Liver (tissue), 9 donors: ENCODE measurements around the gene TLE2. TPM values are rescaled to one million over a fixed set of nuclear protein-coding genes. Genes with fewer than 3 reads are reported as not detected.
"Not testable (repeated sequence)": the region's sequence is repeated elsewhere in the genome, so short reads cannot be mapped to it uniquely, and the experiment has no call there.

ENCODE experiments used
- DNase-seq: peaks from one replicate; pipeline ENCODE4 v3.0.0-alpha.2; 2017; ENCODE audit warnings: low spot score
- H3K27ac ChIP-seq, 2 donors: one replicate each; pipeline ENCODE4 v1.7.0; 2013; ENCODE audit warnings: inconsistent platforms in 2 of 2, low read length in 2 of 2, control low read depth in 1 of 2, low read depth in 1 of 2, mild to moderate bottlenecking in 1 of 2
- H3K27me3 ChIP-seq, 4 donors: one replicate each; pipeline versions ENCODE4 v1.6.1 to v1.7.0; 2013; ENCODE audit warnings: low read length in 3 of 4, inconsistent platforms in 1 of 4, mild to moderate bottlenecking in 1 of 4, moderate library complexity in 1 of 4; ENCODE audit not compliant: control insufficient read depth in 4 of 4, insufficient read depth in 4 of 4
- H3K36me3 ChIP-seq, 4 donors: one replicate each; pipeline versions ENCODE4 v1.6.1 to v1.7.0; 2013; ENCODE audit warnings: low read length in 3 of 4, mild to moderate bottlenecking in 3 of 4, low read depth in 1 of 4, moderate library complexity in 1 of 4; ENCODE audit not compliant: control insufficient read depth in 4 of 4, insufficient read depth in 3 of 4
- H3K4me1 ChIP-seq, 4 donors: one replicate each; pipeline versions ENCODE4 v1.6.1 to v1.7.0; 2013; ENCODE audit warnings: low read length in 3 of 4, mild to moderate bottlenecking in 3 of 4, moderate library complexity in 1 of 4; ENCODE audit not compliant: control insufficient read depth in 4 of 4, insufficient read depth in 4 of 4
- H3K4me3 ChIP-seq, 3 donors: one replicate each; pipeline versions ENCODE4 v1.6.1 to v1.7.0; 2013; ENCODE audit warnings: low read length in 3 of 3, control low read depth in 1 of 3, low read depth in 1 of 3, mild to moderate bottlenecking in 1 of 3
- H3K9ac ChIP-seq, 2 donors: one replicate each; pipeline ENCODE4 v1.7.0; 2013; ENCODE audit warnings: low read length in 2 of 2, mild to moderate bottlenecking in 2 of 2, moderate library complexity in 2 of 2, control low read depth in 1 of 2, low read depth in 1 of 2
- H3K9me3 ChIP-seq, 4 donors: one replicate each; pipeline versions ENCODE4 v1.6.1 to v1.7.0; 2013; ENCODE audit warnings: low read length in 3 of 4; ENCODE audit not compliant: control insufficient read depth in 4 of 4
- EGR1 ChIP-seq, 2 donors: IDR thresholded peaks; 2 replicates each; pipeline ENCODE4 v1.6.1; 2016 to 2018; ENCODE audit warnings: antibody characterized with exemption in 2 of 2, low read depth in 2 of 2
- FOXA1 ChIP-seq: IDR thresholded peaks from 2 replicates; pipeline ENCODE4 v1.6.1; 2016; ENCODE audit warnings: antibody characterized with exemption
- FOXA2 ChIP-seq: IDR thresholded peaks from 2 replicates; pipeline ENCODE4 v1.6.1; 2016; ENCODE audit warnings: antibody characterized with exemption
- GABPA ChIP-seq, 2 donors: IDR thresholded peaks in 1 of 2; conservative IDR thresholded peaks in 1 of 2; 2 replicates each; pipeline ENCODE4 v1.6.1; 2016; ENCODE audit warnings: antibody characterized with exemption in 2 of 2, mild to moderate bottlenecking in 1 of 2, moderate library complexity in 1 of 2
- HNF4A ChIP-seq, 2 donors: conservative IDR thresholded peaks; 2 replicates each; pipeline ENCODE4 v1.6.1; 2016; ENCODE audit warnings: antibody characterized with exemption in 2 of 2, mild to moderate bottlenecking in 2 of 2
- HNF4G ChIP-seq: IDR thresholded peaks from 2 replicates; pipeline ENCODE4 v1.6.1; 2016; ENCODE audit warnings: antibody characterized with exemption
- NR2F2 ChIP-seq: IDR thresholded peaks from 2 replicates; pipeline ENCODE4 v1.6.1; 2016; ENCODE audit warnings: antibody characterized with exemption
- RXRA ChIP-seq, 2 donors: IDR thresholded peaks; 2 replicates each; pipeline ENCODE4 v1.6.1; 2017 to 2018; ENCODE audit warnings: antibody characterized with exemption in 2 of 2, mild to moderate bottlenecking in 1 of 2
- SP1 ChIP-seq: IDR thresholded peaks from 2 replicates; pipeline ENCODE4 v1.6.1; 2018; ENCODE audit warnings: antibody characterized with exemption, mild to moderate bottlenecking
- TAF1 ChIP-seq: conservative IDR thresholded peaks from 2 replicates; pipeline ENCODE4 v1.6.1; 2016; ENCODE audit warnings: antibody characterized with exemption, mild to moderate bottlenecking
- YY1 ChIP-seq: IDR thresholded peaks from 2 replicates; pipeline ENCODE4 v1.6.1; 2016; ENCODE audit warnings: antibody characterized with exemption, mild to moderate bottlenecking
- WGBS: extraction: QIAGEN DNeasy Blood & Tissue Kit; methylation state at CpG from one replicate; pipeline ENCODE4 v1.1.7; 2013; 5-methylcytosine and 5-hydroxymethylcytosine counted together
- polyA plus RNA-seq, 2 donors: library from polyadenylated mRNA; stranded (reverse) in 1 of 2; unstranded in 1 of 2; fragments of 200-250 nt in 1 of 2; fragments of >200 nt in 1 of 2; fragmentation: Nextera tagmentation in 1 of 2; extraction: Ambion mirVana in 1 of 2; gene quantifications; one replicate each; pipeline versions ENCODE4 v1.2.1 to v1.2.3, GENCODE V29; 2013 to 2015
- total RNA-seq, 2 donors: library from RNA; depleted of rRNA; stranded (reverse); fragments of >200 nt; gene quantifications; one replicate each; pipeline ENCODE4 v1.2.3, GENCODE V29; 2014
- TF ChIP-seq, protein P1 (sequence below): IDR thresholded peaks from 2 replicates; pipeline ENCODE4 v1.6.1; 2016; ENCODE audit warnings: antibody characterized with exemption
- TF ChIP-seq, protein P2 (sequence below): IDR thresholded peaks from 2 replicates; pipeline ENCODE4 v1.6.1; 2016; ENCODE audit warnings: antibody characterized with exemption
- TF ChIP-seq, protein P3 (sequence below): IDR thresholded peaks from 2 replicates; pipeline ENCODE4 v1.6.1; 2016; ENCODE audit warnings: antibody characterized with exemption, mild to moderate bottlenecking
- TF ChIP-seq, protein P4 (sequence below): IDR thresholded peaks from 2 replicates; pipeline ENCODE4 v1.6.1; 2016; ENCODE audit warnings: antibody characterized with exemption
- donor health status: healthy.
- donor health status: healthy.
- donor health status: healthy.
- donor health status: healthy.
- donor health status: healthy.

TLE2 gene
- total and polyA plus RNA-seq, 4 donors = 3.6 to 9.3 (median 5.8) TPM

DNA sequence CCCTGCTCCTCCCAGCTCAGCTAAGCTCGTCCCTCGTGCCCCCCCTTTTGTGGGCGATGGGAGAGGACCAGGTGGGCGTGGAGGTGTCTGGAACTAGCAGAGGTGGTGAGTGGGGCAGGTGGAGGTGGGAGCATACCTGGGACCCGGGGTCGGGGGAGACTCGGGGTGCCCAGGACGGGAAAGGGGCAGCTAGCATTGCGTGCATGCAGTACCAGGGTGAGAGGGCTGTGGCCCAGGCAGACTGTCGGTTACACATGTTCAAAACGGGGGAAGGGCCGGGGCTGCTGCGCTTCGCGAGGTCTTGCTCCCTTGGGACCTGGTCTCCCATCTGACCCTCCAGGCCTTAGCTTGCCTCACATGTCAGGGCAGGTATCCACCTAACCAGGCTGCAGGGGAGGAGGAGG is 24.1 kb upstream of the TLE2 start (continued):
- TF ChIP-seq, protein P1, sequence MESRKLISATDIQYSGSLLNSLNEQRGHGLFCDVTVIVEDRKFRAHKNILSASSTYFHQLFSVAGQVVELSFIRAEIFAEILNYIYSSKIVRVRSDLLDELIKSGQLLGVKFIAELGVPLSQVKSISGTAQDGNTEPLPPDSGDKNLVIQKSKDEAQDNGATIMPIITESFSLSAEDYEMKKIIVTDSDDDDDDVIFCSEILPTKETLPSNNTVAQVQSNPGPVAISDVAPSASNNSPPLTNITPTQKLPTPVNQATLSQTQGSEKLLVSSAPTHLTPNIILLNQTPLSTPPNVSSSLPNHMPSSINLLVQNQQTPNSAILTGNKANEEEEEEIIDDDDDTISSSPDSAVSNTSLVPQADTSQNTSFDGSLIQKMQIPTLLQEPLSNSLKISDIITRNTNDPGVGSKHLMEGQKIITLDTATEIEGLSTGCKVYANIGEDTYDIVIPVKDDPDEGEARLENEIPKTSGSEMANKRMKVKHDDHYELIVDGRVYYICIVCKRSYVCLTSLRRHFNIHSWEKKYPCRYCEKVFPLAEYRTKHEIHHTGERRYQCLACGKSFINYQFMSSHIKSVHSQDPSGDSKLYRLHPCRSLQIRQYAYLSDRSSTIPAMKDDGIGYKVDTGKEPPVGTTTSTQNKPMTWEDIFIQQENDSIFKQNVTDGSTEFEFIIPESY = no peak
- TF ChIP-seq HNF4A (conservative IDR thresholded peaks at IDR 0.05) = no peak
- TF ChIP-seq SP1 = no peak
- TF ChIP-seq, protein P2, sequence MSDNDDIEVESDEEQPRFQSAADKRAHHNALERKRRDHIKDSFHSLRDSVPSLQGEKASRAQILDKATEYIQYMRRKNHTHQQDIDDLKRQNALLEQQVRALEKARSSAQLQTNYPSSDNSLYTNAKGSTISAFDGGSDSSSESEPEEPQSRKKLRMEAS = no peak
- TF ChIP-seq FOXA2 = no peak

DNA sequence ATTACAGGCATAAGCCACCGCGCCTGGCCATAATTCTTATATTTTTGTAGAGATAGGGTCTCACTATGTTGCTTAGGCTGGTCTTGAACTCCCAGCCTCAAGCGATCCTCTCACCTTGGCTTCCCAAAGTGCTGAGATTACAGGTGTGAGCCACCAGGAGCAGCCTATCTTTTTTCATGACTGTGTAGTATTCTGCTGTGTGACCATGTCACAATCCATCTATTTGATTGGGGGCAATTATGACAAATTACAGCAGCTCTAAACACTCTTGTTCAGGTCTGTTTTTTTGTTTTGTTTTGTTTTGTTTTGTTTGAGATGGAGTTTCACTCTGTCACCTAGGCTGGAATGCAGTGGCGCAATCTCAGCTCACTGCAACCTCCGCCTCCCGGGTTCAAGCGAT is 20.9 kb upstream of the TLE2 start:
- not testable (repeated sequence) for H3K9me3 ChIP-seq, H3K4me3 ChIP-seq, H3K27ac ChIP-seq, H3K27me3 ChIP-seq, H3K9ac ChIP-seq, H3K4me1 ChIP-seq, DNase-seq
- peaks cover 0 to 12% (median 6%) of the 10 kb centered on the region in 4 donors for H3K36me3 ChIP-seq
- 92% methylated on average over 7 of the region's 7 CpGs for WGBS

DNA sequence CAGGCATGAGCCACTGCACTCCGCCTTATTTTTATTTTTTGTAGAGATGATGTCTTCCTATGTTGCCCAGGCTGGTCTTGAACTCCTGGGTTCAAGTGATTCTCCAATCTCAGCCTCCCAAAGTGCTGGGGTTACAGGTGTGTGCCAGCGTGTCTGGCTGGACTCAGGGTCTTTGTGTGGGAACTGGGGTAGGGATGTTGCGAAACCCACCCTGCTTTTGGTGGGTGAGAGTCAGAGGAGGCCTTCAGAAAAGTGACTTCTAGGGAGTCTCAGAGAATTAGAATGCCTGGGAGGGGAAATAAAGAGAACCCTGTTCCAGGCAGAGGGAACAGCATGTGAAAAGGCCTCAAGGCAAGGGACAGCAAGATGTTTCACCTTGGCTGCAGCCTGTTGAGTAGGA is 20.0 kb upstream of the TLE2 start:
- Histone ChIP-seq H3K4me3 (no peak overlapping the region), H3K4me1 (peaks cover 0 to 5% (median 3%) of the 10 kb centered on the region in 4 donors), H3K27ac (no peak overlapping the region), H3K27me3 (no peaks in the 10 kb centered on the region), H3K9me3 (no peaks in the 10 kb centered on the region), H3K9ac (no peak overlapping the region), H3K36me3 (peaks cover 0 to 5% (median under 1%) of the 10 kb centered on the region in 4 donors)
- WGBS = 95% methylated on average over 3 of the region's 3 CpGs
- TF ChIP-seq, protein P3, sequence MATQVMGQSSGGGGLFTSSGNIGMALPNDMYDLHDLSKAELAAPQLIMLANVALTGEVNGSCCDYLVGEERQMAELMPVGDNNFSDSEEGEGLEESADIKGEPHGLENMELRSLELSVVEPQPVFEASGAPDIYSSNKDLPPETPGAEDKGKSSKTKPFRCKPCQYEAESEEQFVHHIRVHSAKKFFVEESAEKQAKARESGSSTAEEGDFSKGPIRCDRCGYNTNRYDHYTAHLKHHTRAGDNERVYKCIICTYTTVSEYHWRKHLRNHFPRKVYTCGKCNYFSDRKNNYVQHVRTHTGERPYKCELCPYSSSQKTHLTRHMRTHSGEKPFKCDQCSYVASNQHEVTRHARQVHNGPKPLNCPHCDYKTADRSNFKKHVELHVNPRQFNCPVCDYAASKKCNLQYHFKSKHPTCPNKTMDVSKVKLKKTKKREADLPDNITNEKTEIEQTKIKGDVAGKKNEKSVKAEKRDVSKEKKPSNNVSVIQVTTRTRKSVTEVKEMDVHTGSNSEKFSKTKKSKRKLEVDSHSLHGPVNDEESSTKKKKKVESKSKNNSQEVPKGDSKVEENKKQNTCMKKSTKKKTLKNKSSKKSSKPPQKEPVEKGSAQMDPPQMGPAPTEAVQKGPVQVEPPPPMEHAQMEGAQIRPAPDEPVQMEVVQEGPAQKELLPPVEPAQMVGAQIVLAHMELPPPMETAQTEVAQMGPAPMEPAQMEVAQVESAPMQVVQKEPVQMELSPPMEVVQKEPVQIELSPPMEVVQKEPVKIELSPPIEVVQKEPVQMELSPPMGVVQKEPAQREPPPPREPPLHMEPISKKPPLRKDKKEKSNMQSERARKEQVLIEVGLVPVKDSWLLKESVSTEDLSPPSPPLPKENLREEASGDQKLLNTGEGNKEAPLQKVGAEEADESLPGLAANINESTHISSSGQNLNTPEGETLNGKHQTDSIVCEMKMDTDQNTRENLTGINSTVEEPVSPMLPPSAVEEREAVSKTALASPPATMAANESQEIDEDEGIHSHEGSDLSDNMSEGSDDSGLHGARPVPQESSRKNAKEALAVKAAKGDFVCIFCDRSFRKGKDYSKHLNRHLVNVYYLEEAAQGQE = no peak
- no peak for TF ChIP-seq FOXA2
- TF ChIP-seq GABPA (IDR thresholded peaks at IDR 0.05 in 1 of 2, conservative IDR thresholded peaks at IDR 0.05 in 1 of 2) = no peak
- TF ChIP-seq NR2F2 = no peak
- no peak for TF ChIP-seq FOXA1
- TF ChIP-seq SP1 = no peak
- TF ChIP-seq, protein P2 = no peak
- no peak for TF ChIP-seq EGR1 (IDR thresholded peaks at IDR 0.05; ENCODE audit: low read depth in 2 of 2)
- TF ChIP-seq HNF4A (conservative IDR thresholded peaks at IDR 0.05) = no peak
- no peak for TF ChIP-seq RXRA (IDR thresholded peaks at IDR 0.05)
- TF ChIP-seq TAF1 = no peak
- TF ChIP-seq HNF4G = no peak
- TF ChIP-seq YY1 = no peak
- TF ChIP-seq, protein P4, sequence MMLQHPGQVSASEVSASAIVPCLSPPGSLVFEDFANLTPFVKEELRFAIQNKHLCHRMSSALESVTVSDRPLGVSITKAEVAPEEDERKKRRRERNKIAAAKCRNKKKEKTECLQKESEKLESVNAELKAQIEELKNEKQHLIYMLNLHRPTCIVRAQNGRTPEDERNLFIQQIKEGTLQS = no peak
- no peak for DNase-seq
